K562 (cell line): ENCODE data around the gene MLF1. TPM values are rescaled to one million over a fixed set of nuclear protein-coding genes. Genes with fewer than 3 reads are reported as not detected.

ENCODE experiments used
- ATAC-seq: fragments of 200-7000 bp; cut with Tn5 transposase; 3 replicates; pipeline ENCODE4 v1.9.1; 2020; ENCODE audit warnings: moderate library complexity
- BruUV-seq: library from RNA; stranded (reverse); fragments of 400-500 nt; replicated peaks from 2 replicates; lab custom pipeline; 2021; lab: Mats Ljungman, UMichigan
- CTCF ChIA-PET: fragments of 300-600 bp; formaldehyde crosslinking; extraction: SDS; loops from one replicate; lab custom pipeline; 2021; ENCODE audit warnings: low intra/inter-chr PET ratio; lab: Yijun Ruan, JAX
- POLR2A ChIA-PET: fragments of 300-600, 350-650 bp; sonication (Branson Sonifier 250); formaldehyde crosslinking; extraction: SDS; loops from one replicate; lab custom pipeline; 2021; ENCODE audit warnings: antibody characterized with exemption, inconsistent platforms; lab: Yijun Ruan, JAX
- DNase-seq, 4 experiments: peaks; one replicate each; pipeline versions ENCODE4 v3.0.0 to v3.0.0-alpha.2; 2011 to 2018; ENCODE audit warnings: low spot score in 3 of 4, mixed read lengths in 3 of 4; ENCODE audit errors: extremely low read depth in 1 of 4
- FAIRE-seq: peaks from 2 replicates; lab custom pipeline; 2011; peaks lifted over from hg19 to GRCh38; lab: Jason Lieb, UNC
- H2AFZ ChIP-seq: 2 replicates; pipeline ENCODE4 v1.6.0; 2011; ENCODE audit warnings: low read depth, low read length, control low read depth, inconsistent platforms
- H3K27ac ChIP-seq: fragments of 200-600 bp; 3 replicates; pipeline ENCODE4 v1.8.0; 2011; ENCODE audit warnings: low read depth, mild to moderate bottlenecking, control low read depth, inconsistent platforms, low read length, moderate library complexity, mixed read lengths; ENCODE audit errors: extremely low read depth
- H3K27me3 ChIP-seq, 2 experiments: fragments of 300-600 bp in 1 of 2; 2 replicates in 1 of 2; 3 replicates in 1 of 2; pipeline versions ENCODE4 v1.6.0 to v1.8.0; 2011; ENCODE audit warnings: inconsistent platforms in 2 of 2, low read length in 2 of 2, mild to moderate bottlenecking in 1 of 2, mixed read lengths in 1 of 2, moderate library complexity in 1 of 2; ENCODE audit not compliant: control insufficient read depth in 2 of 2, insufficient read depth in 2 of 2
- H3K36me3 ChIP-seq: fragments of 300-600 bp; 3 replicates; pipeline ENCODE4 v1.8.0; 2011; ENCODE audit warnings: mild to moderate bottlenecking, low read length, inconsistent platforms; ENCODE audit not compliant: control insufficient read depth, insufficient read depth
- H3K4me1 ChIP-seq, 2 experiments: fragments of 200-600 bp in 1 of 2; replicated peaks in 1 of 2; 2 replicates in 1 of 2; 3 replicates in 1 of 2; pipeline versions ENCODE4 v1.5.1 to v1.8.0; 2011; ENCODE audit warnings: inconsistent platforms in 2 of 2, low read length in 2 of 2, mild to moderate bottlenecking in 1 of 2, mixed read lengths in 1 of 2, moderate library complexity in 1 of 2; ENCODE audit not compliant: control insufficient read depth in 2 of 2, insufficient read depth in 2 of 2
- H3K4me2 ChIP-seq: 2 replicates; pipeline ENCODE4 v1.6.1; 2011; ENCODE audit warnings: low read length, control low read depth, inconsistent platforms, mixed read lengths; ENCODE audit not compliant: insufficient read depth
- H3K4me3 ChIP-seq: fragments of 200-600 bp; sonication (generic), shearing (Covaris generic); 2 replicates; pipeline ENCODE4 v1.5.1; 2016; ENCODE audit warnings: control low read depth, inconsistent platforms
- H3K79me2 ChIP-seq: fragments of 200-600 bp; 3 replicates; pipeline ENCODE4 v1.8.0; 2011; ENCODE audit warnings: low read length, inconsistent platforms; ENCODE audit not compliant: control insufficient read depth, insufficient read depth
- H3K9ac ChIP-seq, 2 experiments: 2 replicates each; pipeline versions ENCODE4 v1.6.0 to v1.6.1; 2011; ENCODE audit warnings: low read depth in 2 of 2, low read length in 2 of 2, control low read depth in 1 of 2, inconsistent platforms in 1 of 2, mild to moderate bottlenecking in 1 of 2, mixed read lengths in 1 of 2; ENCODE audit not compliant: insufficient read depth in 1 of 2
- H3K9me1 ChIP-seq: one replicate; pipeline ENCODE4 v1.6.0; 2011; ENCODE audit warnings: inconsistent platforms, mild to moderate bottlenecking, low read length, moderate library complexity; ENCODE audit not compliant: control insufficient read depth, insufficient read depth
- H3K9me3 ChIP-seq: replicated peaks from 2 replicates; pipeline ENCODE4 v1.5.1; 2011; ENCODE audit warnings: low read depth, low read length, inconsistent platforms; ENCODE audit not compliant: control insufficient read depth, insufficient read depth
- H4K20me1 ChIP-seq: replicated peaks from 2 replicates; pipeline ENCODE4 v1.6.1; 2011; ENCODE audit warnings: low read length, inconsistent platforms, mixed read lengths; ENCODE audit not compliant: control insufficient read depth, insufficient read depth
- DMBX1 ChIP-seq: fragments of 250-450 bp; sonication (Bioruptor Pico); IDR thresholded peaks from 2 replicates; pipeline ENCODE4 v1.8.0; 2022; ENCODE audit warnings: inconsistent platforms, mild to moderate bottlenecking, moderate library complexity, borderline replicate concordance
- HCFC1 ChIP-seq: IDR thresholded peaks from 2 replicates; pipeline ENCODE4 v1.6.1; 2012; ENCODE audit warnings: low read depth, low read length, improper control_type of control experiment
- HDAC1 ChIP-seq, 2 experiments: fragments of 450-650 bp; IDR thresholded peaks; 2 replicates each; pipeline ENCODE4 v1.6.1; 2016 to 2017; ENCODE audit warnings: inconsistent platforms in 1 of 2, mild to moderate bottlenecking in 1 of 2, moderate library complexity in 1 of 2
- NR4A1 ChIP-seq, 2 experiments: fragments of 250-450 bp in 1 of 2; fragments of 450-650 bp in 1 of 2; sonication (Bioruptor Pico) in 1 of 2; IDR thresholded peaks; 2 replicates each; pipeline versions ENCODE4 v1.4.0 to v1.6.1; 2016 to 2020; ENCODE audit warnings: mild to moderate bottlenecking in 2 of 2, missing compliant biosample characterization in 1 of 2, missing genetic modification characterization in 1 of 2, moderate library complexity in 1 of 2
- ZC3H11A ChIP-seq: IDR thresholded peaks from 2 replicates; pipeline ENCODE4 v1.6.1; 2012; ENCODE audit warnings: low read depth, low read length, improper control_type of control experiment
- ZNF263 ChIP-seq: sonication (generic); formaldehyde crosslinking; IDR thresholded peaks from 2 replicates; pipeline ENCODE4 v1.8.0; 2022; ENCODE audit warnings: mild to moderate bottlenecking, missing genetic modification reagents, borderline replicate concordance
- WGBS: fragments of 100-300 bp; shearing (Covaris generic); methylation state at CpG from one replicate; pipeline ENCODE4 v1.1.6; 2016; ENCODE audit warnings: low coverage, mixed read lengths; ENCODE audit not compliant: insufficient coverage; ENCODE audit errors: missing lambda C conversion rate; 5-methylcytosine and 5-hydroxymethylcytosine counted together
- in situ Hi-C: fragments of 300-500 bp; cut with MboI; formaldehyde crosslinking; loops from 4 replicates; pipeline ENCODE4 v1.15.0; 2018; ENCODE audit warnings: inconsistent platforms, mixed read lengths
- intact Hi-C: fragments of 100-400 bp; cut with micrococcal nuclease; formaldehyde crosslinking; loops from 2 replicates; pipeline ENCODE4 v1.14.2; 2022
- polyA plus RNA-seq, 8 experiments: library from polyadenylated mRNA; depleted of rRNA in 4 of 8; stranded (reverse) in 5 of 8; unstranded in 3 of 8; fragments of >200 nt; fragmentation: Nextera tagmentation in 2 of 8; fragmentation: Illumina TruSeq in 1 of 8; extraction: Ambion mirVana in 2 of 8; extraction: Trizol in 1 of 8; gene quantifications; 2 replicates each; pipeline versions ENCODE4 v1.2.1 to v1.2.3, GENCODE V29; 2011 to 2014; ENCODE audit warnings: inconsistent platforms in 1 of 8, missing spikeins in 1 of 8
- total RNA-seq, 7 experiments: library from RNA; depleted of rRNA in 6 of 7; stranded (reverse); fragments of >200 nt in 6 of 7; fragmentation: Illumina TruSeq in 2 of 7; extraction: Trizol in 2 of 7; gene quantifications; 2 replicates each; pipeline versions ENCODE4 v1.2.1 to v1.2.3, GENCODE V29; 2011 to 2021; ENCODE audit warnings: low replicate concordance in 1 of 7
- TF ChIP-seq, protein P1 (sequence below): fragments of 450-650 bp; IDR thresholded peaks from 2 replicates; pipeline ENCODE4 v1.6.1; 2016; ENCODE audit warnings: mild to moderate bottlenecking, moderate library complexity

Gene MLF1
- total and polyA plus RNA-seq, 9 of the 15 experiments (the other 6 are each of a cell fraction or from before 2014, with no cell fraction given), result 20.4 to 71.0 (median 27.1) TPM

DNA sequence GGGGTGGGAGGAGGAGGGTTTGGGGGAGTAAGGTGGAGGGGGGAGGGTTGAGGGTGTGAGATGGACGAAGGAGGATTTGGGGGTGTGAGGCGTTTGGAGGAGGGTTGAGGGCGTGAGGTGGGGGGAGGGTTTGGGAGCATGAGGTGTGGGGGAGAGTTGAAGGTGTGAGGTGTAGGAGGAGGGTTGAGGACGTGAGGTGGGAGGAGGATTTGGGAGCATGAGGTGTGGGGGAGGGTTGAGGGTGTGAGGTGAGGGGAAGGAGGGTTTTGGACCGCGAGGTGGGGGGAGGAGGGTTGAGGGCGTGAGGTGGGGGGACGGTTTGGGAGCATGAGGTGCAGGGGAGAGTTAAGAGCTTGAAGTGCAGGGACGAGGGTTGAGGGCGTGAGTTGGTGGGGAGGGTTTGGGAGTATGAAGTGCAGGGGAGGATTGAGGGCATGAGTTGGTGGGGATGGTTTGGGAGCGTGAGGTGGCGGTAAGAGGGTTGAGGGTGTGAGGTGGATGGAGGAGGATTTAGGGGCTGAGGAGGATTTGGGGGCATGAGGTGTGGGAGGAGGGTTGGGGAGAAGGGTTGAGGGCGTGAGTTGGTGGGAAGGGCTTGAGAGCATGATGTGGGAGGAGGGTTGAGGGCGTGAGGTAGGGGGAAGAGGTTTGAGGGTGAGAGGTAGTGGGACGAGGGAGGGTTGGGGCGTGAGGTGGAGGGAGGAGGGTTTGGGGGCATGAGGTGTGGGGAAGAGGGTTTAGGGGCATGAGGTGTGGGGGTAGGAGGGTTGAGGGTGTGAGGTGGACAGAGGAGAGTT is 1.2 kb downstream of the MLF1 start:
- 88% methylated on average over 3 of the region's 16 CpGs for WGBS
- FAIRE-seq (no peak), ATAC-seq (no peak), DNase-seq (peak in 3 of 4 experiments; percentile 10 to 31 (median 22))
- no peak overlapping the region for H3K4me3 ChIP-seq
- no peaks in the 10 kb centered on the region for H3K36me3 ChIP-seq
- H2AFZ ChIP-seq, result no peak overlapping the region
- peaks cover 8 to 25% of the 10 kb centered on the region in 2 experiments; a peak in 4 of 5 replicates for H3K4me1 ChIP-seq
- no peak overlapping the region for H3K9ac ChIP-seq
- no peaks in the 10 kb centered on the region for H3K9me1 ChIP-seq
- intact Hi-C loops, result loop anchor here (5.0 to 10.0 kb wide), 3 partner anchors 73 to 220 kb away; partner anchors contain the start of gene GFM1
- peaks cover 10% of the 10 kb centered on the region; the same call in 2 of the 3 replicates for H3K79me2 ChIP-seq
- H3K27ac ChIP-seq, result no peak overlapping the region
- no TSS peak for BruUV-seq
- H4K20me1 ChIP-seq, result no peaks in the 10 kb centered on the region
- H3K9me3 ChIP-seq, result no peaks in the 10 kb centered on the region
- ChIA-PET POLR2A (no interaction called here), CTCF (no interaction called here)
- in situ Hi-C loops, result no loop called here
- no peaks in the 10 kb centered on the region for H3K27me3 ChIP-seq
- no peak overlapping the region for H3K4me2 ChIP-seq
- no peak for TF ChIP-seq HCFC1
- 0 out of 4 replicates have a peak, but pooled peaks of 1 of the 2 experiments have one; percentile 14 for TF ChIP-seq HDAC1 (IDR thresholded peaks at IDR 0.05)
- TF ChIP-seq DMBX1 (CRISPR knock-in tag), result no peak
- TF ChIP-seq ZNF263 (CRISPR knock-in tag), result 0 out of 2 replicates have a peak, but pooled peaks have one; percentile 6
- no peak for TF ChIP-seq NR4A1 (CRISPR knock-in tag; IDR thresholded peaks at IDR 0.05)
- no peak for TF ChIP-seq NR4A1 (tag; IDR thresholded peaks at IDR 0.05)
- TF ChIP-seq, protein P1, sequence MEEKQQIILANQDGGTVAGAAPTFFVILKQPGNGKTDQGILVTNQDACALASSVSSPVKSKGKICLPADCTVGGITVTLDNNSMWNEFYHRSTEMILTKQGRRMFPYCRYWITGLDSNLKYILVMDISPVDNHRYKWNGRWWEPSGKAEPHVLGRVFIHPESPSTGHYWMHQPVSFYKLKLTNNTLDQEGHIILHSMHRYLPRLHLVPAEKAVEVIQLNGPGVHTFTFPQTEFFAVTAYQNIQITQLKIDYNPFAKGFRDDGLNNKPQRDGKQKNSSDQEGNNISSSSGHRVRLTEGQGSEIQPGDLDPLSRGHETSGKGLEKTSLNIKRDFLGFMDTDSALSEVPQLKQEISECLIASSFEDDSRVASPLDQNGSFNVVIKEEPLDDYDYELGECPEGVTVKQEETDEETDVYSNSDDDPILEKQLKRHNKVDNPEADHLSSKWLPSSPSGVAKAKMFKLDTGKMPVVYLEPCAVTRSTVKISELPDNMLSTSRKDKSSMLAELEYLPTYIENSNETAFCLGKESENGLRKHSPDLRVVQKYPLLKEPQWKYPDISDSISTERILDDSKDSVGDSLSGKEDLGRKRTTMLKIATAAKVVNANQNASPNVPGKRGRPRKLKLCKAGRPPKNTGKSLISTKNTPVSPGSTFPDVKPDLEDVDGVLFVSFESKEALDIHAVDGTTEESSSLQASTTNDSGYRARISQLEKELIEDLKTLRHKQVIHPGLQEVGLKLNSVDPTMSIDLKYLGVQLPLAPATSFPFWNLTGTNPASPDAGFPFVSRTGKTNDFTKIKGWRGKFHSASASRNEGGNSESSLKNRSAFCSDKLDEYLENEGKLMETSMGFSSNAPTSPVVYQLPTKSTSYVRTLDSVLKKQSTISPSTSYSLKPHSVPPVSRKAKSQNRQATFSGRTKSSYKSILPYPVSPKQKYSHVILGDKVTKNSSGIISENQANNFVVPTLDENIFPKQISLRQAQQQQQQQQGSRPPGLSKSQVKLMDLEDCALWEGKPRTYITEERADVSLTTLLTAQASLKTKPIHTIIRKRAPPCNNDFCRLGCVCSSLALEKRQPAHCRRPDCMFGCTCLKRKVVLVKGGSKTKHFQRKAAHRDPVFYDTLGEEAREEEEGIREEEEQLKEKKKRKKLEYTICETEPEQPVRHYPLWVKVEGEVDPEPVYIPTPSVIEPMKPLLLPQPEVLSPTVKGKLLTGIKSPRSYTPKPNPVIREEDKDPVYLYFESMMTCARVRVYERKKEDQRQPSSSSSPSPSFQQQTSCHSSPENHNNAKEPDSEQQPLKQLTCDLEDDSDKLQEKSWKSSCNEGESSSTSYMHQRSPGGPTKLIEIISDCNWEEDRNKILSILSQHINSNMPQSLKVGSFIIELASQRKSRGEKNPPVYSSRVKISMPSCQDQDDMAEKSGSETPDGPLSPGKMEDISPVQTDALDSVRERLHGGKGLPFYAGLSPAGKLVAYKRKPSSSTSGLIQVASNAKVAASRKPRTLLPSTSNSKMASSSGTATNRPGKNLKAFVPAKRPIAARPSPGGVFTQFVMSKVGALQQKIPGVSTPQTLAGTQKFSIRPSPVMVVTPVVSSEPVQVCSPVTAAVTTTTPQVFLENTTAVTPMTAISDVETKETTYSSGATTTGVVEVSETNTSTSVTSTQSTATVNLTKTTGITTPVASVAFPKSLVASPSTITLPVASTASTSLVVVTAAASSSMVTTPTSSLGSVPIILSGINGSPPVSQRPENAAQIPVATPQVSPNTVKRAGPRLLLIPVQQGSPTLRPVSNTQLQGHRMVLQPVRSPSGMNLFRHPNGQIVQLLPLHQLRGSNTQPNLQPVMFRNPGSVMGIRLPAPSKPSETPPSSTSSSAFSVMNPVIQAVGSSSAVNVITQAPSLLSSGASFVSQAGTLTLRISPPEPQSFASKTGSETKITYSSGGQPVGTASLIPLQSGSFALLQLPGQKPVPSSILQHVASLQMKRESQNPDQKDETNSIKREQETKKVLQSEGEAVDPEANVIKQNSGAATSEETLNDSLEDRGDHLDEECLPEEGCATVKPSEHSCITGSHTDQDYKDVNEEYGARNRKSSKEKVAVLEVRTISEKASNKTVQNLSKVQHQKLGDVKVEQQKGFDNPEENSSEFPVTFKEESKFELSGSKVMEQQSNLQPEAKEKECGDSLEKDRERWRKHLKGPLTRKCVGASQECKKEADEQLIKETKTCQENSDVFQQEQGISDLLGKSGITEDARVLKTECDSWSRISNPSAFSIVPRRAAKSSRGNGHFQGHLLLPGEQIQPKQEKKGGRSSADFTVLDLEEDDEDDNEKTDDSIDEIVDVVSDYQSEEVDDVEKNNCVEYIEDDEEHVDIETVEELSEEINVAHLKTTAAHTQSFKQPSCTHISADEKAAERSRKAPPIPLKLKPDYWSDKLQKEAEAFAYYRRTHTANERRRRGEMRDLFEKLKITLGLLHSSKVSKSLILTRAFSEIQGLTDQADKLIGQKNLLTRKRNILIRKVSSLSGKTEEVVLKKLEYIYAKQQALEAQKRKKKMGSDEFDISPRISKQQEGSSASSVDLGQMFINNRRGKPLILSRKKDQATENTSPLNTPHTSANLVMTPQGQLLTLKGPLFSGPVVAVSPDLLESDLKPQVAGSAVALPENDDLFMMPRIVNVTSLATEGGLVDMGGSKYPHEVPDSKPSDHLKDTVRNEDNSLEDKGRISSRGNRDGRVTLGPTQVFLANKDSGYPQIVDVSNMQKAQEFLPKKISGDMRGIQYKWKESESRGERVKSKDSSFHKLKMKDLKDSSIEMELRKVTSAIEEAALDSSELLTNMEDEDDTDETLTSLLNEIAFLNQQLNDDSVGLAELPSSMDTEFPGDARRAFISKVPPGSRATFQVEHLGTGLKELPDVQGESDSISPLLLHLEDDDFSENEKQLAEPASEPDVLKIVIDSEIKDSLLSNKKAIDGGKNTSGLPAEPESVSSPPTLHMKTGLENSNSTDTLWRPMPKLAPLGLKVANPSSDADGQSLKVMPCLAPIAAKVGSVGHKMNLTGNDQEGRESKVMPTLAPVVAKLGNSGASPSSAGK, result peak; percentile 53; the same call in 1 of the 2 replicates
- no peak for TF ChIP-seq ZC3H11A
